HG03378 (cell line): ENCODE measurements around the gene PPM1F.

Source experiments
- ATAC-seq: cut with Tn5 transposase; IDR thresholded peaks from one replicate; pipeline ENCODE4 v1.9.1; 2021; ENCODE audit warnings: mild to moderate bottlenecking, moderate library complexity; ENCODE audit not compliant: unreplicated experiment

PPM1F gene

DNA sequence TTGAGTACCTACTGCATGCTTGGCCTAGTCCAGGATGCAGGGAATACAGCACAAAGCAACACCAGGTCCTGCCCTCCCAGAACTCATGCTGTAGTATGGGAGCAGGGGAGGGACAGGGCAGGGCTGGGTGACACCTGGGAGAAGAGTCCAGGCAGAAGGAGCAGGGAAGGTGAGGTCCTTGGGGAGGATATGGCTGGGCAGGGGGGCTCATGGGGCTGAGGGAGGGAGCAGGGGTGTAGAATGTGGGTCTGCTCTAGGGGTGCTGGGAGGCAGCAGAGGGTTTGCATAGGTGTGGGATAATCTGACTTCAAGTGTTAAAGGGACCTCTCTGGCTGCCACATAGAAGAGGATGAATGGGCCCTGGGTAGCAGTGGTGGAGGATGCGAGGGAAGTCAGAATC lies 25.2 kb upstream of the PPM1F start:
- ATAC-seq, result no peak

DNA sequence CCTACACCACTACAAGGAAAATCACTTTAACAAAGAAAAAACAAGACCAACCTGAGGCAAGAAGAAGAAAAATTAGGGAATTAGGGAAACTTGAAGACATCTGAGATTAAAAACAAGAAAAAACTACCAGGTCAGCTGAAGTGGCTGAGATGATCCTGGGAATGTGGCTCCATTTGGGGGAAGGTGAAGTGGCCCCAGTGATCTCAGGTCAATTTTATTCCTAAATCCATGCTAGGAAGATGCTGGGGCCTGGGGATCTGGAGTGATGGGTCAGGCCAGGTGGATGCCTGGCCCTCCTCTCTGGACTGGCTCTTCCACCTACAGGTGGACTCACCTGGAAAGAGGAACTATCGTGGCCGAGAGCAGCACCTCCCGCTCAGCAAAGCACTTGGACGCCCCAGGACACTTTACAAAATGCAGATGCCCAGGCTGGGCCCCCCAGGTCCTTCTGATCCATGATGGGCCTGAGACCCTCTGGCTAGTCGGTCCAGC lies 23.3 kb upstream of the PPM1F start:
- no peak for ATAC-seq

DNA sequence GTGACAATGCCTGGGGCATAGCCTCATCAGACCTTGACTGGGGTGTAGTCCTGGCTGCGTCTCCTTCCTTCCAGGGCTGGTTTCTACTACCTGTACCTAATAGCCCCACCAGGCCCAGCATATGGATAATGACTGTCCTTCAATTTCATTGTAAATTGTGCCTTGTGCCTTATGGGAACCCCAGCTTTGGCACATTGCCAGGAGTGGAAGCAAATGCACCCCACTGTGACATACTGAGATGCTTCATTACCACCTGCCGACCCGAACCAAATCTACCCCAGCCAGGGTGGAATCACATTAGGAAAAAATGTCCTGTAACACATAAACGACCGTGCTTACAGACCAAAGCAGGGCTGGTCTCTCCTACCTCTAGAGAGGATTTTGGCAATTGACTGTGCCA lies 22.6 kb upstream of the PPM1F start:
- no peak for ATAC-seq

DNA sequence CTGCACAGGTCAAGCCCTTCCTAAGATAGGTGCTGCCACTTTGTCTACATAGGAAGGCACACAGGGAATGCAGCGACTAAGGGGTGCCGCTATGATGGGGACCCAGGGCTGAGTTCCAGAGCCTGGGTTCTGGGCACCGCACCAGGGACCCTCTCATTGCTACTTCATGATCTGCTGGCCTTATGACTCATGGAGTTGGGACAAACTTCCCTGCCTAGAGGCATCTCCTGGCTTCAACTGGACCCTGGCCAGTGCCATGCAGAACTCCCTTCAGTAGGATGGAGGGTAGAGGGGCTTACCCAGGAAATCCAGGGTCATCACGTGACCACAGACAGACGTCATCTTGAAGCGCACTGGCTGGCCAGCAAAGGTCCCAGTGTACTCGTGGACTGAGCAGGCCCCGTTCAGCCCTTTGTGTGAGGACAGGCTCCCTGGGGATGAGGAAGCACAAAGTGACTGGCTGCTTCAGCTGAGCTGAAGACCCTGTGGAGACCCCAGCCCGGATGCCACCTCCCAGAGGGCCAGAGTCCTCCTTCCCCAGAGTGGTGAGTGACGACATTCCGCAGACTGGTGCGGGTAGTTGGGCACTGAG lies 21.5 kb upstream of the PPM1F start:
- no peak for ATAC-seq

DNA sequence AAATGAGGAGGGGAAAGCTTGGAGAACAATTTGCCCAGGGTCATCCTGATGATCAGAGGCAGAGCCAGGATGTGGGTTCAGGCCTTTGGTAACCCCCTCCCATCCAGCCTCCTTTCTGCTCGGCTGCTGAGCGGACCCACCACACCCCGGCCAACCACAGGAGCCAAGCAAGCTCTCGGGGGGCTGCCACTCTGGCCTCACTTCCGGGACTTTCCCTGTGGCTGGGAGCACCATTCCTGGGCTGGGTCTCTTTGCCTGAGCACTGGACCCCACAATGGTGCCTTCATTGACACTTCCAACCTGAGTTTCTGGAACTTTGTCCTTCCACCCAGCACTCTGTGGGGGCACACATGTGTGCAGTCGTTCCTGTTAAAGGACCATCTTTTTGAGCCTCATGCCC lies 20.2 kb upstream of the PPM1F start:
- no peak for ATAC-seq

DNA sequence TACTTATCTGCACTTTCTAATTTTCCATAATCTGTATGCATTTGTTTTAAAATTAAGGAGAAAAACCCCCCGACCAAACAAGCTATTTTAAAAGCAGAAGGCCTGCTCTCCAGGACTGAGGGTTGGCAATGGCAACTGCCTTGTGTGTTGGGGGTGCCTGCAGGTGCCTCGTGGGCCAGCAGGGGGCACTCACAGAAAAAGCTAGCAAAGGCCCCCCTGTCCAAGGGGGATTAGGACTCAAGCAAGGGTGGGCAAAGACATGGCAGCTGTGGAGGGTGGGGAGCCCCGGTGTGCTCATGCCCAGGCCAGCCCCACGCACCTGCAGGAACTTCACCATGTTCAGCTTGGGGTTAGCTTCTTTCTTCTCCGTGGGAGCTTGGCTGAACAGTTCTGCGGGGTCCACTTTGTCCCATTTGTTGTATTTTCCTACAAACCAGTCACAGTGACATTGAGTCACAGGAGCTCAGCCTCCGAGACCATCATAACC lies 19.7 kb upstream of the PPM1F start:
- ATAC-seq, result no peak

DNA sequence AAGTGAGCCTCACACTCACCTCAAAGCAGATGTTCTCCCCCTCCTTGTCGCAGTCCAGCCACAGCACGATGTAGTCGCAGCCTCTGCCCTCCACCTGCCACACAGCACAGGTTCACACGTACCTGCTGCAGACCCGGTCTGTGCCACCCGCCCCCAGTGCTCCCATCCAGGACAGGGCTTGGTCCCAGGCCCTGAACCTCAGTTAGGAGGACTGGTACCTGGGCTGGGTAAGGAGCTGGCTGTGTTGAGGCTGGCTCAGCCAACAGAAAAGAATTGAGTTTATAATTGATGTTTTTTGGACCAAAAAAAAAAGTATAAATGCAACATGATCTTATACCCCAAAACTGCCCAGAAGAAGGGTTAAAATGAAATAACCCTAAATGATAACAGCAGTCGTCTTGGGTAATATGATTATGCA lies 19.2 kb upstream of the PPM1F start:
- ATAC-seq, result no peak

DNA sequence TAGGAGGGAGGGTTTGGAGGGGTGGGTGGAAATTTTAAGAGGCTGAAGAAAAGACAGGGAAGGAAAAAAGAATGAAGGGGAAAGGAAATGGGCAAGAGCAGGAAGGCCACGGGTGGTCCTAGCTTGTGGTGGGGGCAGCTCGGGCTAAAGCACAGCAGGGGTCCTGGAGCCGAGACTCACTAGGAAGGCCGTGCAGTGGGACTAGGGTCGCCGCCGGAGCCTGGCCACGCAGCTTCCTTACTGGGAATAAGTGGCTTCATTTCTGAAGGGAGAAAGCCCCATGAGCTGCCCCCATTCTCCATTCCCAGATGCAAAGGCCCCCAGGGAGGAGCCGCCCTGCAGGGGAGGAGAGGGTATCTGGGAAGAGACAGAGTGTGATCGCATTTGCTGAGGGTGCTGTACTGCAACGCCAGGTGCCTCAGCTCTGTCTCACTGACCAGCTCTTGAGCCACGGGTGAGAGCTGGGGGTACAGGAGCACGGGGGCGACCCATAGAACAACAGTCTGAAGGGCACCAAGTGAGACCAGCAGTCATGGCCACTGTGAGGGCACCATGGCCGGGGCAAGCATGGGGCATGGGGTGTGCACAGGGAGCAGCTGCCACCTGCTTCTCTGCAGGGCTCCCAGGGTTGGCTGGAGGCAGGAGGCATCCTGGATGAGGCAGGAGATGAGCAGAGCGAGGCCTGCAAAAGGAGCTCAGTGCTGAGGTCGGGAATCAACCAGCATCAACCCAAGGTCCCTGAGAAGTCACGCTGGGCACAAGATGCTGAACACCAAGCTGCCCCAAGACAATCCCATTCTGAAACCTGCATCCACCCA lies 18.4 kb upstream of the PPM1F start:
- ATAC-seq, result no peak

DNA sequence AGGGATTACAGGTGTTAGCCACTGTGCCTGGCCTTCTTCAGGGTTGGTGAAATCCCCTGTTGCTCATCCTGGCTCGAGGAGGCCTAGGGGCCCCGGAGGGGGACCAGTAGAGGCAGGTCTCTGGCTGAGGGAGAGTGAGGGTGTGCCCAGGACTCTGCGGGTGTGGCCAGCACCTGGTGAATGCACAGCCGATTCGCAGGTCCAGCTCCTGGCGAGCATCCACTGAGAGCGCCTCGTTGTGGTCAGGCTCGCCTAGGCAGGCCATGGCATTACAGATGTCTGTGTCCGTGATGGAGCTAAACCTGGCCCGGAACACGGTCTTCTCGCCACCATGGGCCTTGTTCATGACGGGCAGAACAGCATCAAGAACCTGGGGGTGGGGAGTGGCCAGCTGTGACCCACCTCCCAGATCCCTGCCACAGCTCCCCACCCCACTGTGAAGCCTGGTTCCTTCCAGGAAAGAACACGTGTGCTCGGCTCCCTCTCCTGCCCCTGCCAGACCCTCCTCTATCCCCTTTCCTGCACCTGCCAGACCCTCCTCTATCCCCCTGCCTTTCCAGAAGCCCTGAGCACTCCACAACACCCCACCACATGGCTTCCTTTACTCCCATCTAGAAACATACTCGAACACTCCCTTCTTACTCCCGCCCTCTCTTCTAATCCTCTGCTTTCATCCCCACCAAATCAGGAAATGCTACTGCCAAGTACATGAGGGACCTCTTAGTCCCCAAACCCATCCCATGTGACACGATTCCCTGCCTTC lies 17.6 kb upstream of the PPM1F start:
- no peak for ATAC-seq

DNA sequence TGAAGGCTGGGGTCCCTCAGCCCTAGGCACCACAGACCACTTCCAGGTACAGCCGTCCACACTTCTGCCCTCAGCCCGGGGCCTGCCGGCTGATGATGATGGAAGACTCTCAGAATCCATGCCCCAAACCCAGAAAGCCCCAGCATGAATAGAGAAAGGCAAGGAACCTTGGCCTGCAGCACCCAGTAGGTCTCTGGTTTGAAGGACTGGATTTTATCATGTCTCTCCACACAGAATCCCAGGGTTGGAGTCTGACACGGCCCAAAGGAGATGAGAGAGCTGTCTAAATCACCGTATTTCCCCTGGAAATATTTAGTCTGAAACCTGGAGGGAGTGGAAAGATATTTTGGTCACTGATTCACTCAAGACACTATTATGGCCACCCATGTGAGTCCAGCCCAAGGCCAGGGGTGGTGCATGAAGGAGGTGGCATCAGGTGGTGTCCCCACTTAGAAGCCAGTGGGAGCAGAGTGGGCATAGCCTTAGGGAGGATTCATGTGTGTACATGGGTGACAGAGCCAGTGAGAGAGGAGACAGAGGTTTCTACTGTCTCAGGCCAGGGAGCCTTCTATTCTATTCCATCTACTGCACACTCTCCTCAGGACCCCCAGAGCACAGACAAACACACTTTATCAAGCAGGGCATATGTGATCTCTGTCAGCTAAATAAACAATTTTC lies 15.9 kb upstream of the PPM1F start:
- ATAC-seq, result no peak

DNA sequence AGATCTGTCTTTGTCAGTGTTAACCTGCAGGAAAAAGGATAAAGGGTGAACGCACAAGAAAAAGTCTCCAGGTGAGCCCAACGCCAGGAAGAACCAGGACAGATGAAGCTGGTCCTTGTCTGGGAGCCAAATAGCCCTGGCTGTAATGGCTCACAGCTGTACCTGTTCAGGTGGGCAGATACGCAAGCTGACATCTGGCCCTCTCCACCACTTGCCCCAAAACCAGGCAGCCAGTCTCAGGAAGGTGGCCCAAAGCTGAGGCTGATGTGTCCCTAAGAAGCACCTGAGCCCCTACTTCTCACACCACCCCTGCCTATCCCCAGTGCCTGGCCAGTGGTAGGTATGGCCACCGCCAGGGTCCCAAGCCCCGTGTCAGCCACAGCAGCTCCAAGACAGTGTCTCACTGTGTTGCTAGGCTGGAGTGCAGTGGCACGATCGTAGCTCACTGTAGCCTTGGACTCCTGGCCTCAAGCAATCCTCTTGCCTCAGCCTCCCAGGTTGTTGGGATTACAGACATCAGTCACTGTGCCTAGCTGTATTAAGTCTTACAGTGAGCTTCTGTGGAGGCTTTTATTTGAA lies 15.1 kb upstream of the PPM1F start:
- ATAC-seq, result no peak

DNA sequence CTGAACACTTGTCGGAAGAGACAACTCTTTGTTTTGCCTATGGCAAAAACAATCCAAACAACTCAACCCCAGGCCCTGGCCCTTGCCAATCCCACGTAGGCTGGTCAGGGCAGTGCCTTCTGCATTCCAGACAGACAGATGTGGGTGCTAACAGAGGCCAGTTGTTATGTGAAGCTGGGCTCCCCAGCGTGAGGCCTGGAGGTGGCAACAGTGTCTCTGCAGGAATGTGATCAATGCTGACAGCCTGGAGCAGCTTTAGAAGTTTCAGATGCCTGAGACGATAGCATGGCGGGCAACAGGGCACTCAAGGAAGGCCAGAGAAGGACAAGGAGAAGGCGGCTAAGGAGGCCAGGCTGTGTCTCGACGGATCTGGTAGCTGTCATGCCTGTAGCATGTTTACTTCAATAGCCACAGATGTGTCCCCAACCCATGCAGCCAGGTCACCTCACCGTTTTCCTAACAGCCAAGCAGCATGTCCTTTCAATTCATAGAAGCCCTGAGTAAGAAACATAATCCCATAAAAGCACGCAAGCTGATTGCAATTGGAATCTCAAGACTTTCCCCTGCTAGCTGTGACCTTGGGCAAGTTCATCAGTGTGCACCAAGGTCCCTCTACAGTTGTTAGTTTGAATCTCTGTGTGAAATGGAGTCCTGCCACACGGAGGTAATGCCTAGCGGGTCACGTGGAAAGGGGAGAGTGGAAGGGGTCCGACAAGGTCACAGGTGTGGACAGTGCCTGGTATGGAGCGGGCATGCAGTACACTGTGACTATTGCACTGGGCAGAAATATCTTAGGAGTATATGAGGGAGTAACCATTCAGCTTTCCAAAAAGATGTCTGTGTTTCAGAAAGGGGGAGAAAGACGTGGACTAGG lies 14.2 kb upstream of the PPM1F start:
- no peak for ATAC-seq

DNA sequence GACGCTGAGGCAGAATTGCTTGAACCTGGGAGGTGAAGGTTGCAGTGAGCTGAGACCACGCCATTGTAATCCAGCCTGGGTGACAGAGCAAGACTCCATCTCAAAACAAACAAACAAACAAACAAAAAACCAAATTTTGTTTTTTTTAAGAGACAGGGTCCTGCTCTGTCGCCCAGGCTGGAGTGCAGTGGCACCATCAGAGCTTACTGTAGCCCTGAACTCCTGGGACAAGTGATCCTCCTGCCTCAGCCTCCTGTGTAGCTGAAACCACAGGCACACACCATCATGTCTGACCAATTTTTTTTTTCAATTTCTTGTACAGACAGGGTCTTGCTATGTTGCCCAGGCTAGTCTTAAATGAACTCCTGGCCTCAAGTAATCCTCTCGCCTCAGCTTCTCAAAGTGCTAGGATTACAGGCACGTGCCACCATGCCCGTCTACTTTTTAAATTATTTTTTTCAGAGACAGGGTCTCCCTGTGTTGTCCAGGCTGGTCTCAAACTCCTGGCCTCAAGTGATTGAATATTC lies 13.2 kb upstream of the PPM1F start:
- no peak for ATAC-seq

DNA sequence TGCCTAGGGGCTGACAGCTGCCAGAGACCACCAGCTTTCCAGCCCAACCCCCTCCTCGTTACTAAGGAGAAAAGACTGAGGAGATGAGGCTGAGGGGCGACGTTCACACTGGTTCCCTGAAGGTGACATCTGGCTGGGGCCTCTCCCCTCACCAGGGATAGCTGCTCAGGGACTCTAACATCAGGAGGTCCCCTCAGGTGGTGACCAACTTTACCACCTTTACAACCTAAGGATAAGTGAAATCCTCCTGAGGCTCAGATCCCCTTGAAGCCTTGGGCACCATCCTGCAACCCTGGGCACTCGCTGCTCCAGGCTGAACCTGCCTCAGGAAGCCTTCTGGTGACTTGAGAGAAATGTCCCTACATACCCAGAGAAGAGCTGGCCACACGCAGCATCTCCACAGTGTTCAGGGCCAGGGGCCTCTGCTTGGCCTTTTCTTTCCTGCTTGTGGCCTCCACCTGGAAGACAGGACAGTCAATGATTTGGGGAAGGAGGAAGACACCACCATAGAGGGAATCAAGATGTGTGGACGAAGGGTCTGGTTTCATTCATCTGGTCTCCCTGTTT lies 12.4 kb upstream of the PPM1F start:
- no peak for ATAC-seq

DNA sequence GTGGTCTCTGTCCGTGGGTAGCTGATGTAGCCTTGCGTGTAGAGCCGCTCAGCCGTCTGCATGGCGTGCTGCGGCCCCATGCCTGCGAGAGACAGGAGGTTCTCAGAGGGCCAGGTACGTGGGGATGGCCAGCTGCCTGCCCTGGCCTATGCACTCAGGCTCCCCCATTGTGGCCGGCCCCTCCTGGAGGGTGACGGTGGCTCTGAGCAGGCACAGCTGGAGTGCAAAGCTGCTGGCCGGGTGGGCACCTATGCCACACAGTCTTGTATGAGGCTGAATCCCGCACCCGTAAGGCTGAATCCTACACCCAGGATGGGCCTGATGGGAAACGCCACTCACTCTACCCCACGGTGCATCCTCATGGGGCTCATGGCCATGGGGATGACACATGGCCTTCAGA lies 11.6 kb upstream of the PPM1F start:
- no peak for ATAC-seq

DNA sequence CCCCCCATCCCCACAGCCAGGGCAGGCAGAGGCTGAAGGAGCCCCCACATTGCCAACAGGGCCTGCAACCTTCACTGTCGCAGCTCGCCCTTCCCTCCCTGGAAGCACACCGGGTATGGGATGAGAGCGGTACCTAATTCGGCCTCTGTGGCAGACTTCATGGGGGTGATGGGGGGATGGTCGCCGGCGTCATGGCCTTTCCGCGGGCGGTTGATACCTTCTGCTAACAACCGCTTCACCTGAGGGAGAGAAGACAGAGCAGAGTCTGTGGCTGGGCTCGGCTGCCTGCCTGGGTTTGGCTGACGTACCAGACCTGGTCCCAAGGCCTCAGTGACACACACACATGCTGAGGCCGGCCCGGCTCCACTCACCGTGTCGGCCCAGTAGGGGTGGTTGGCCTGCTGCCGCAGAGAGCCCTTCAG lies 11.2 kb upstream of the PPM1F start:
- no peak for ATAC-seq

DNA sequence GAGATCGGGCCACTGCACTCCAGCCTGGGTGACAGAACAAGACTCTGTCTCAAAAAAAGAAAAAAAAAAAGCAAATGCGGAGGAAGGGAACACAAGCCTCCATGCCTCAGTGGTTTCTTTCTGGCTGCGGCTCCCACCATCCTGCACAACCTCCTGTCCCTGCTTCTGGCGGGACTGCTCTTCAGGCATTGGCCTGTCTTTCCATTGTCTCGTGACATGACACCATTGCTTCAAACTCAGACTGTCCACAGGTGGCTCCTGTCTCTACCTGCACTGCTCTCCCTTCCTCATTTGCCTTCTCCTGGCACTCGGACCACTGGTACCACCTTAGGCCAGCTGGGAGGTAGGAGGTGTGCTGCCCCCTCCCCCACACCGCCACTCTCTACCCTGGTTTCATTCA lies 10.6 kb upstream of the PPM1F start:
- ATAC-seq, result no peak

DNA sequence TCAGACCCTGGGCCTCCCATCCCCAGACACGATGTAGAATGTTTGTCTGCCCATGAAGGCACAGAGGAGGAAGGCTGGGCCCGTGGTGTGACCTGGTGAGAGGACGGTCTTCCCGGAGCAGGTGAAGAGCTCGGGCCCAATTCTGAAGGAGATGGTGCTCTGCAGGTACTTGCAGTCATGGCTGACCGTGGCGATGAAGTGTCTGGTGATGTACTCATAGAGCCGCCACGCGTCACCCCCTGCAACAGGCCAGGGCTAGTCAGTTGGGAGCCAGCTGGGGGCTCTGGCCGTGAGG lies 10.0 kb upstream of the PPM1F start:
- ATAC-seq, result no peak

DNA sequence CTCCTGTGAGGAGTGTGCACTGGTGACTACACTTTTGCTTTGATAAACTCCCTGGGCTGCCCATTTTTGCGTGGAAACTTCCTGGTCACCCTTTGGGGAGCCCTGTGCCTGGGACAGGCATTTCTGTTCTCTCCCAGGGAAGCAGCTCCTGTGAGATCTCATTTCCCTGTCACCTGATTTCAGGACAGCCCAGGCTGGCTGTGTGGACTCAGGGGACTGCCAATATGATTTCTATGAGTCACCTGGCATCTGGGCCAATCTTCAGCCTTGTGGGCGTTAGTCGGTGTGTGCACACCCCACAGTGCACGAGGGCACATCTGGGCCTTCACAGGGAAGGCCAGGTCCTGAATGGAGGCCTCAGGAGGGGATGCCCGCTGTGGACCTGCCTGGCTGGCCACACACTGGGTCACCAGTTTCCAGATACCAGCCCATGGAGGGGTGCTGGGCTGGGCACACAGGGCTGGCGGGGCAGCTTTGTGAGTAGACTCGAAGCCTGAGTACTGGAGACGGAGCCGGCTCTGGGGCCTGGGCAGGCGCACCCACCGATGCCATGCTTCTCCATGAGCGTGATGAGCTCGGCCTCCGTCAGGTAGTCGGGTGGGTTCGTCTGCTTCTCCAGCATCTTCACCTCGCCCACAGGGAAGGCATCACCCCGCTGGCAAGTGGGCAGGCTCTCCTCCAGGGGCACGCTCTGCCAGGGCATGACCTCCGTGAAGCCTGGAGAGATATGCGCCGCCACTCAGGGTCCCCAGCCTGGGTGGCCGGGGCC lies 9.4 kb upstream of the PPM1F start:
- ATAC-seq, result no peak
